MCF 10A (cell line): ENCODE data around the gene DHX8. TPM values are rescaled to one million over a fixed set of nuclear protein-coding genes. Genes with fewer than 3 reads are reported as not detected.

Experiments
- BruUV-seq: library from RNA; stranded (reverse); fragments of 400-500 nt; replicated peaks from 2 replicates; lab custom pipeline; 2021; lab: Mats Ljungman, UMichigan
- CTCF ChIA-PET: fragments of 300-600 bp; sonication (Branson Sonifier 250); formaldehyde crosslinking; extraction: SDS; loops from one replicate; lab custom pipeline; 2021; ENCODE audit warnings: antibody characterized with exemption, inconsistent platforms; lab: Yijun Ruan, JAX
- POLR2A ChIA-PET: fragments of 300-600, 350-650 bp; sonication (Branson Sonifier 250); formaldehyde crosslinking; extraction: SDS; loops from one replicate; lab custom pipeline; 2020; ENCODE audit warnings: antibody characterized with exemption, inconsistent platforms; lab: Yijun Ruan, JAX
- DNase-seq: peaks from one replicate; pipeline ENCODE4 v3.0.0-alpha.2; 2018; ENCODE audit not compliant: unreplicated experiment
- H3K27ac Mint-ChIP-seq: one replicate; pipeline ENCODE4 v1.8.0; 2022; ENCODE audit warnings: mild to moderate bottlenecking, low read depth, mixed read lengths; ENCODE audit not compliant: unreplicated experiment
- H3K27me3 Mint-ChIP-seq: one replicate; pipeline ENCODE4 v1.8.0; 2022; ENCODE audit warnings: mixed read lengths; ENCODE audit not compliant: insufficient read depth, unreplicated experiment
- H3K36me3 Mint-ChIP-seq: one replicate; pipeline ENCODE4 v1.8.0; 2022; ENCODE audit warnings: mild to moderate bottlenecking, moderate library complexity, mixed read lengths; ENCODE audit not compliant: insufficient read depth, unreplicated experiment
- H3K4me1 Mint-ChIP-seq: one replicate; pipeline ENCODE4 v1.8.0; 2022; ENCODE audit warnings: mixed read lengths; ENCODE audit not compliant: insufficient read depth, unreplicated experiment
- H3K4me3 Mint-ChIP-seq: one replicate; pipeline ENCODE4 v1.8.0; 2022; ENCODE audit warnings: mild to moderate bottlenecking, moderate library complexity, mixed read lengths; ENCODE audit not compliant: unreplicated experiment
- H3K9me3 Mint-ChIP-seq: one replicate; pipeline ENCODE4 v1.8.0; 2022; ENCODE audit warnings: mixed read lengths; ENCODE audit not compliant: unreplicated experiment
- CTCF ChIP-seq: fragments of 200-600 bp; IDR thresholded peaks from one replicate; pipeline ENCODE4 v1.8.0; 2022; ENCODE audit warnings: antibody characterized with exemption, mild to moderate bottlenecking; ENCODE audit not compliant: unreplicated experiment
- intact Hi-C: fragments of 100-400 bp; cut with micrococcal nuclease; formaldehyde crosslinking; loops from 2 replicates; pipeline ENCODE4 v1.14.1; 2022
- total RNA-seq: library from RNA; stranded (reverse); gene quantifications from 2 replicates; pipeline ENCODE4 v1.2.3, GENCODE V29; 2022

DHX8 gene
- total RNA-seq, 1 experiment from 2014 or later = 56.9 TPM

GRCh38 chr17:43568506-43569082 lies 84.8 kb downstream of the DHX8 start:
- POLR2A ChIA-PET = no interaction called here
- DNase-seq = no peak
- Mint-ChIP-seq H3K4me3 (no peak overlapping the region), H3K9me3 (no peaks in the 10 kb centered on the region), H3K4me1 (peaks cover 5% of the 10 kb centered on the region), H3K36me3 (no peaks in the 10 kb centered on the region), H3K27me3 (peaks cover 3% of the 10 kb centered on the region), H3K27ac (no peak overlapping the region)
- BruUV-seq = no TSS peak
- CTCF ChIA-PET = interaction anchor here (0.6 to 2.3 kb wide), 4 partner anchors 9 to 105 kb away, joined by 3 to 10 read pairs (median 4); no protein-coding TSS in a partner anchor
- intact Hi-C loops = no loop called here
- no peak for TF ChIP-seq CTCF

- no peak for TF ChIP-seq CTCF
- H3K4me1 Mint-ChIP-seq = peaks cover 5% of the 10 kb centered on the region
- no TSS peak for BruUV-seq
- CTCF ChIA-PET = interaction anchor here (0.6 to 1.3 kb wide), 3 partner anchors 106 to 401 kb away, joined by 3 to 4 read pairs (median 3); no protein-coding TSS in a partner anchor
- peak; percentile 65 for DNase-seq
- no peak overlapping the region for H3K4me3 Mint-ChIP-seq
- H3K36me3 Mint-ChIP-seq = no peaks in the 10 kb centered on the region
- POLR2A ChIA-PET = no interaction called here
- no peaks in the 10 kb centered on the region for H3K27me3 Mint-ChIP-seq
- intact Hi-C loops = loop anchor here (10.0 kb wide), 1 partner anchor 176 kb away; the partner anchor contains the start of gene ARL4D
- H3K9me3 Mint-ChIP-seq = no peaks in the 10 kb centered on the region
- H3K27ac Mint-ChIP-seq = no peak overlapping the region
Observed at GRCh38 chr17:43570518-43570928, 86.7 kb downstream of the DHX8 start.

GRCh38 chr17:43572368-43572980 lies 88.7 kb downstream of the DHX8 start:
- no peak overlapping the region for H3K4me3 Mint-ChIP-seq
- ChIA-PET CTCF (interaction anchor here (0.7 to 2.0 kb wide), 2 partner anchors 91 to 188 kb away, joined by 3 to 6 read pairs; no protein-coding TSS in a partner anchor), POLR2A (interaction anchor here (1.0 to 1.9 kb wide), 2 partner anchors 101 kb away, joined by 3 to 8 read pairs; no protein-coding TSS in a partner anchor)
- H3K27me3 Mint-ChIP-seq = no peaks in the 10 kb centered on the region
- intact Hi-C loops = loop anchor here (10.0 kb wide), 1 partner anchor 178 kb away; the partner anchor contains the start of gene ARL4D
- no TSS peak for BruUV-seq
- TF ChIP-seq CTCF = no peak
- no peaks in the 10 kb centered on the region for H3K36me3 Mint-ChIP-seq
- peaks cover 5% of the 10 kb centered on the region for H3K4me1 Mint-ChIP-seq
- H3K27ac Mint-ChIP-seq = no peak overlapping the region
- H3K9me3 Mint-ChIP-seq = no peaks in the 10 kb centered on the region
- no peak for DNase-seq
